HFFc6 (cell line): ENCODE data around the gene GALE. TPM values are rescaled to one million over a fixed set of nuclear protein-coding genes. Genes with fewer than 3 reads are reported as not detected.
"Not testable (repeated sequence)": the region's sequence is repeated elsewhere in the genome, so short reads cannot be mapped to it uniquely, and the experiment has no call there.

ENCODE experiments used
- DNase-seq: peaks from one replicate; pipeline ENCODE4 v3.0.0-alpha.2; 2018
- H3K27ac Mint-ChIP-seq: 2 replicates; pipeline ENCODE4 v1.8.0; 2020; ENCODE audit warnings: mild to moderate bottlenecking, mixed read lengths
- H3K27me3 Mint-ChIP-seq: 2 replicates; pipeline ENCODE4 v1.8.0; 2021; ENCODE audit warnings: mild to moderate bottlenecking, moderate library complexity, mixed read lengths; ENCODE audit not compliant: insufficient read depth
- H3K36me3 Mint-ChIP-seq: 2 replicates; pipeline ENCODE4 v1.8.0; 2021; ENCODE audit warnings: low read depth, mixed read lengths
- H3K4me1 Mint-ChIP-seq: 2 replicates; pipeline ENCODE4 v1.8.0; 2020; ENCODE audit warnings: low read depth, mixed read lengths
- H3K4me3 Mint-ChIP-seq: 2 replicates; pipeline ENCODE4 v1.8.0; 2020; ENCODE audit warnings: mild to moderate bottlenecking, moderate library complexity, mixed read lengths
- H3K9me3 Mint-ChIP-seq: 2 replicates; pipeline ENCODE4 v1.8.0; 2020; ENCODE audit warnings: mild to moderate bottlenecking, mixed read lengths
- long read RNA-seq: library from polyadenylated mRNA; unstranded; transcript quantifications from one replicate; pipeline ENCODE4 v2.0.0, GENCODE V29; 2019
- total RNA-seq, 6 experiments: library from RNA; stranded (reverse); fragmentation: NEBNext Ultra II Directional; extraction: Animal tissue kit (Norgen Biotek cat#: 25700); gene quantifications; 2 replicates in 1 of 6; 3 replicates in 5 of 6; pipeline ENCODE4 v1.2.3, GENCODE V29; 2021
- TF ChIP-seq, protein P1 (sequence below): fragments of 200-600 bp; sonication (generic); IDR thresholded peaks from 2 replicates; pipeline ENCODE4 v1.5.0; 2021; ENCODE audit warnings: antibody characterized with exemption, mild to moderate bottlenecking

The GALE gene
- 10 to 100 TPM; 30.9 to 34.6 (median 33.5) TPM for total RNA-seq
- long read RNA-seq, transcript GALE-201 (12 exons, 1,488 nt): minor isoform, 8 of 70 reads
- long read RNA-seq, transcript GALE-207 (11 exons, 1,563 nt): minor isoform, 5 of 70 reads
- long read RNA-seq, transcript GALE-216 (12 exons, 1,566 nt): major isoform, 37 of 70 reads
- long read RNA-seq, partial matches to known transcripts: 4 of 70 reads
- long read RNA-seq, other reads (novel, unspliced or antisense): 16 of 70 reads

DNA sequence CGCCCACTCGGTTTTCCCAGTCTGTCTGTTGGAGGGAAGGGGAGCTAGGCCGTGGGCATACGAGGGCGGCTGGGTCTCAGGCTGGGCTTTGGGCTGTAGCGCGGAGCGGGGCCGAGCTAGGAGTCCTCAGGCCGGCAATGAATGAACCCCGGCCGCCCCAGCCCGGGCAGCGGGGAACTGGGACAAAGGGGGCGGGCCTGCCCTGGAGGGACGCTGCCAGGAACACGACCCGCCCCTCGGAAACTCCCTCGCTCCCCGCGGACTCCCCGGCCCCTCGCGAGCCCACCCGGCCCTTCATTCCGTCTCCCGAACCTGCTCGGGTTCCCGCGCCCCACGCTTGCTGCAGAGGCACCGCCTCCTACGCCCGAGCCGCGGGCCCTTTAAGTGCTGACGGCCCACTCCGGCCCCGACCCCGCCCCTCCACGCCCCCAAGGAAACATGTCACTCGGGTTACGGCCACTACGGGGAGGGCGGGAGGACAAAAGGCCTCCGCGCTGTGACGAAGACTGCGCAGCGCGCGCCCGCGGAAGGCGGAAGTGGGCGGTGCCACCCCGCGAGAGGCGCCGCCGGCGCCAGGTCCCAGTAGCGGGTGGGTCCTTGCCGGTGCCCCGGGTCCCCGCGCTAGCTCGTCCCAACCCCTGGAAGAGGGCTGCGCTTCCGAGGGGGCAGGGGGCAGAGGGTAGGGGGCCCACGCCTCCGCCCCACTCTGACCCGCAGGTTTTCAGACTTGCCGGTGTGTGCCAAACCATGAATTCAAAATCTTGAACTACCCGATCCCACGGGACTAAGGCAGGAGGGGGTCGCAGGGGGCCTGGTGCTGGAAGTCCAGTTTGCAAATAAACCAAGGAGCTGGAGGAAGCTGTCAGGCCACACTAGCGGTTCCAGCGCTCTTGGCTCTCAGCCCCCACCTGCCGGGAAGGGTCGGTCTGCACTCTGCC, at the start of gene GALE:
Gene GALE (minus strand): TSS at position 355 of the 938 bp plus-strand sequence. CDS start 1,747 bp downstream, outside the sequence.
- Mint-ChIP-seq H3K36me3 (peaks cover 4% of the 10 kb centered on the region; the same call in 1 of the 2 replicates), H3K4me1 (peaks cover 17% of the 10 kb centered on the region), H3K27ac (peak within 1 kb of the TSS; percentile 93), H3K27me3 (peaks cover 4% of the 10 kb centered on the region), H3K9me3 (no peaks in the 10 kb centered on the region), H3K4me3 (peak within 1 kb of the TSS; percentile 95)
- TF ChIP-seq, protein P1, sequence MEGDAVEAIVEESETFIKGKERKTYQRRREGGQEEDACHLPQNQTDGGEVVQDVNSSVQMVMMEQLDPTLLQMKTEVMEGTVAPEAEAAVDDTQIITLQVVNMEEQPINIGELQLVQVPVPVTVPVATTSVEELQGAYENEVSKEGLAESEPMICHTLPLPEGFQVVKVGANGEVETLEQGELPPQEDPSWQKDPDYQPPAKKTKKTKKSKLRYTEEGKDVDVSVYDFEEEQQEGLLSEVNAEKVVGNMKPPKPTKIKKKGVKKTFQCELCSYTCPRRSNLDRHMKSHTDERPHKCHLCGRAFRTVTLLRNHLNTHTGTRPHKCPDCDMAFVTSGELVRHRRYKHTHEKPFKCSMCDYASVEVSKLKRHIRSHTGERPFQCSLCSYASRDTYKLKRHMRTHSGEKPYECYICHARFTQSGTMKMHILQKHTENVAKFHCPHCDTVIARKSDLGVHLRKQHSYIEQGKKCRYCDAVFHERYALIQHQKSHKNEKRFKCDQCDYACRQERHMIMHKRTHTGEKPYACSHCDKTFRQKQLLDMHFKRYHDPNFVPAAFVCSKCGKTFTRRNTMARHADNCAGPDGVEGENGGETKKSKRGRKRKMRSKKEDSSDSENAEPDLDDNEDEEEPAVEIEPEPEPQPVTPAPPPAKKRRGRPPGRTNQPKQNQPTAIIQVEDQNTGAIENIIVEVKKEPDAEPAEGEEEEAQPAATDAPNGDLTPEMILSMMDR: no peak; the same call in 1 of the 2 replicates
- DNase-seq: peak; percentile 90

DNA sequence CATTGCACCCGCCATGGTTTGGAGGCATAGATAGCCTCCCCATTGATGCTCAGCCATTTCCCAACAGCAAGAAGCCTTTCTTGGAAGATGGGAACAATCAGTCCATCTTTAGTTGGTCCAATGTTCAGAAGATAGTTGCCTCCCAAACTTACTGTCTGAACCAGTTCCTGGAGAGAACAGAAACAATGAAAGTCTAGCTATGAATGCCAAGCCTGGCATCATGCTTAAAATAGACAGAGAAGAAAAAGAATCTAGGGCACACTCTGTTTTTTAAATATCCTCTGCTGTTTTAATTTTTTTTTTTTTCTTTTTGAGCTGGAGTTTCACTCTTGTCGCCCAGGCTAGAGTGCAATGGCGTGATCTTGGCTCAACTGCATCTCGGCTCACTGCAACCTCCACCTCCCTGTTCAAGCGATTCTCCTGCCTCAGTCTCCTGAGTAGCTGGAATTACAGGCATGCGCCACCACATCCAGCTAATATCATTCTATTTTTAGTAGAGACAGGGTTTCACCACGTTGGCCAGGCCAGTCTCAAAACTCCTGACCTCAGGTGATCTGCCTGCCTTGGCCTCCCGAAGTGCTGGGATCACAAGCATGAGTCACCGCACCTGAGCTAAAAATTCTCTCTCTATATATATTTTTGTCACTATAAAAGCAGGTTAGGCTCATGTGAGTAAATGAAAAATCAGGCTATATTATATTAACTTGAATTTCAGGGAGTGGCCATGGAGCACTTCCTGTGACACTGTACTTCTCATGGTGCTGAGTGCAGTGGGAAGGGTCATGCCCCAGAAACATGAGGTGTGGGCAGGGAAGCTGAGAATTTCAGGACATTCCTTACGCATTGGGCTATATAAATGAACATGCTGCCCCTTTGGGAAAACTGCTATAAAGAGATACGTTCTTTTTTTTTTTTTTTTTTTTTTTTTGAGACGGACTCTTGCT, 48.4 kb upstream of the GALE start:
- H3K4me3 Mint-ChIP-seq: no peak overlapping the region
- H3K27me3 Mint-ChIP-seq: peaks cover 12% of the 10 kb centered on the region
- TF ChIP-seq, protein P1: no peak
- no peaks in the 10 kb centered on the region for H3K9me3 Mint-ChIP-seq
- H3K27ac Mint-ChIP-seq: no peak overlapping the region
- no peak for DNase-seq
- H3K36me3 Mint-ChIP-seq: 0 out of 2 replicates have a peak, but pooled peaks cover 6% of the 10 kb centered on the region
- no peaks in the 10 kb centered on the region; the same call in 1 of the 2 replicates for H3K4me1 Mint-ChIP-seq

DNA sequence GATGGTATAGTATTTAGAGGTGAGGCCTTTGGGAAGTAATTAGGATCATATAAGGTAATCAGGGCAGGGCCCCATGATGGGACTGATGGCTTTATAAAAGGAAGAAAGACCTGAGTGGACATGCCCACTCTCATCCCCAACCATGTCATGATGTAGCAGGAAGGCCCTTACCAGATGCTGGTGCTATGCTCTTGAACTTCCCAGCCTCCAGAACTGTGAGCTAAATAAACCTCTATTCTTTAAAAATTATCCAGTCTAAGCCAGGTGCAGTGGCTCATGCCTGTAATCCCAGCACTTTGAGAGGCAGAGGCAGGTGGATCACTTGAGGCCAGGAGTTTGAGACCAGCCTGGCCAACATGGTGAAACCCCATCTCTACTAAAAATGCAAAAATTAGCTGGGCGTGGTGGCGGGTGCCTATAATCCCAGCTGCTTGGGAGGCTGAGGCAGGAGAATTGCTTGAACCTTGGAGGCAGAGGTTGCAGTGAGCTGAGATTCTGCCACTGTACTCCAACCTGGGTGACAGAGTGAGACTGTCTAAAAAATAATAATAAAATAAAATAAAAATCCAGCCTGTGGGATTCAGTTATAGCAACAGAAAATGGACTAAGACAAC, 47.0 kb upstream of the GALE start:
- DNase-seq, H3K4me3 Mint-ChIP-seq, H3K4me1 Mint-ChIP-seq, H3K9me3 Mint-ChIP-seq, H3K27ac Mint-ChIP-seq, H3K36me3 Mint-ChIP-seq: not testable (repeated sequence)
- H3K27me3 Mint-ChIP-seq: peaks cover 16% of the 10 kb centered on the region

DNA sequence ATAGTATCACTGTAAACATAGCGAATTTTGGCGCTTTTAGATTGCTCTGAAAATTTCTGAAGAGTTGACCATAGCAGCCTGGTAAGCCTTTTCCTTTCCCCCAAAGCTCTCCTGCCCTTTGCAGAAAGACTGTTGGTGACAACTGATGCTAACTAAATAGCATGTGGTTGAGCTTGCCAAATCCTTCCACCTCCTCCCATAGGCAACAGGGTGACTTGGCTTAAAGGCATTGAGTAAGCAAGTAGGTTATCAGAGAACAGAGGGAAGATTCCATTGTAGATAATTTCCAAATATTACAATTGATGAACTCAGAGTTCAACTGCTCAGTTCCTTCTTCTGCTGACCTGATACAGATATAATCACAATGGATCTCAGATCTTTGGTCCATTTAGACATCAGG, 44.6 kb upstream of the GALE start:
- H3K9me3 Mint-ChIP-seq: no peaks in the 10 kb centered on the region
- no peaks in the 10 kb centered on the region; the same call in 1 of the 2 replicates for H3K4me1 Mint-ChIP-seq
- H3K27me3 Mint-ChIP-seq: peaks cover 19% of the 10 kb centered on the region
- TF ChIP-seq, protein P1: no peak
- no peak overlapping the region for H3K4me3 Mint-ChIP-seq
- DNase-seq: no peak
- no peak overlapping the region for H3K27ac Mint-ChIP-seq
- 0 out of 2 replicates have a peak, but pooled peaks cover 6% of the 10 kb centered on the region for H3K36me3 Mint-ChIP-seq

DNA sequence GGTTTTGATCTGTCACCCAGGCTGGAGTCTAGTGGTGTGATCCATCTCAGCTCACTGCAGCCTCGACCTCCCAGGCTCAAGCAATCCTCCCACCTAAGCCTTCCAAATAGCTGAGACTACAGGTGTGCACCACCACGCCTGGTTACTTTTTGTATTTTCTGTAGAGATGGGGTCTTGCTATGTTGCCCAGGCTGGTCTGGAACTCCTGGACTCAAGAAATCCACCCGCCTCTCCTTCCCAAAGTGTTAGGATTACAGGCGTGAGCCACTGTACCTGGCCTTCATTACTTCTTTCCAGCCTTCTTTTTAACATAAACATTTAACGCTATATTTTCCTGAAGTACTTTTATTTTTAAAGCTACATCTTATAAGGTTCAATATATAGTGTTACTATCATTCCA, 43.1 kb upstream of the GALE start:
- Mint-ChIP-seq H3K4me1 (no peaks in the 10 kb centered on the region; the same call in 1 of the 2 replicates), H3K9me3 (no peaks in the 10 kb centered on the region), H3K36me3 (0 out of 2 replicates have a peak, but pooled peaks cover 6% of the 10 kb centered on the region), H3K27ac (no peak overlapping the region), H3K27me3 (peaks cover 18% of the 10 kb centered on the region), H3K4me3 (no peak overlapping the region)
- TF ChIP-seq, protein P1: no peak
- DNase-seq: no peak
